NCI-H1105 (cell line): ENCODE data around the gene PHETA1.
"Not testable (repeated sequence)": the region's sequence is repeated elsewhere in the genome, so short reads cannot be mapped to it uniquely, and the experiment has no call there.

Experiments
- DNase-seq: peaks from one replicate; lab custom pipeline; 2025; lab: John Stamatoyannopoulos, UW

PHETA1 gene

DNA sequence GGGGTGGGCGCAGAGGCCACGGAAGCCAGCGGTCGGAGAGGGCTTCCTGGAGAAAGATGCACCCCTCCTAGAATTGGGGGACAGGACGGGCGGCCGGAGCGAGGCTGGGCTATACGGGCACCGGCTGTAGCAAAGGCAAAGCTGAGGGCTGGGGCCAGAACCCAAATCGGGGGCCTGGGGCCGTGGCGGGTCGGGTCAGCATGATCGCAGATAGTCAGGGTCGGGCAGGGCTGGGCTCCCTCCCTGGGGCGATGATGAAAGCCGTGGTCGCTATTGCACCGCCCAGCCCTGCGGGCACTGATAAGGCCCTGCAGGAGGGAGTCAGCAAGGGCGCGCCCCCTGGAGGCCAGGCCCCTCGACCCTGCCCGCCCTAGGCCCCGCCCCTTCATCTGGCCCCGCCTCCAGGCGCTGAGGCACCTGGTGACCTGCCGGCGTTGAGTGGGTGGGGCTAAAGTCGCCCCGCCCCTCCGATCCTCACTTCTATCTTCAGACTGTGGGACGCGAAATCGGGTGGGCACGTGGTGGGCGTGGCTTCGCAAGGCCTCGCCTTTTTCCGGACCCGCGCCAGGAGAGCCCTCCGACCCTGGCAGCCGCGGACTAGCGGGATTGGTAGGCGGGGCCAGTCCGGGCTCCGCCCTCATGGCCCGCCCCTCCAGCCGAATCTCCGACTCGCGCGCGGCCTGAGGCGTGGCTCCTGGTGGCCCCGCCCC lies 36.4 kb upstream of the PHETA1 start:
- peak; percentile 85 for DNase-seq

- no peak for DNase-seq
Observed at GRCh38 chr12:111404362-111405148, 35.7 kb upstream of the PHETA1 start.

DNA sequence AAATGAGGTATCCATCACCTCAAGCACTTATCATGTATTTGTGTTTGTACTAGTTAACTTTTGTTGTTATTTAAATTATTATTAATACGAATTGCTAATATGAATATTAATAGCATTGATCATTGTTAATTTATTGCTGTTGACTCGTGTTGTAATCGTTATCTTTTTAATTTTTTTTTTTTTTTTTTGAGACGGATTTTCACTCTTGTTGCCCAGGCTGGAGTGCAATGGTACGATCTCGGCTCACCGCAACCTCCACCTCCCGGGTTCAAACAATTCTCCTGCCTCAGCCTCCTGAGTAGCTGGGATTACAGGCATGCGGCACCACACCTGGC lies 33.6 kb upstream of the PHETA1 start:
- not testable (repeated sequence) for DNase-seq

DNA sequence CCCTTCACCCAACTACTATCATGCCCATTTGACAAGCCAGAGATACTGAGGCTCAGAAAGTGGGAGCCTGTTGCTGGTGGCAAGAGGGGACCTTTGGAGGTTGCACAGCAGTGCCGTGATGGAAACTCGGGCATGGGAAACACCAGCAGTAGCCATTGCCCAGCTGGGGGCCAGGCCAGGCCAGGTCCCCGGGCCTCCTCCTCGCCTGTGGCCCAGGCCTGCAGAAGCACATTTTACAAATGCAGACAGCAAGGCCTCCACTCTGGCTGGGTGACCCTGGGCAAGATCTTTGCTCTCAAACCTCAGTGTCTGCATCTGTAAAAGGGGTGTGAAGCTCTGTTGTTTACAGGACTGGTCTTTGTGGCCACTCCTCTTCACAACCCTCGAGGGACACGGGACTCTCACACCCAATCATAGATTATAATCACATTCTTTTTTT lies 32.3 kb upstream of the PHETA1 start:
- DNase-seq, result no peak

GRCh38 chr12:111399741-111400404 lies 31.0 kb upstream of the PHETA1 start:
- not testable (repeated sequence) for DNase-seq

DNA sequence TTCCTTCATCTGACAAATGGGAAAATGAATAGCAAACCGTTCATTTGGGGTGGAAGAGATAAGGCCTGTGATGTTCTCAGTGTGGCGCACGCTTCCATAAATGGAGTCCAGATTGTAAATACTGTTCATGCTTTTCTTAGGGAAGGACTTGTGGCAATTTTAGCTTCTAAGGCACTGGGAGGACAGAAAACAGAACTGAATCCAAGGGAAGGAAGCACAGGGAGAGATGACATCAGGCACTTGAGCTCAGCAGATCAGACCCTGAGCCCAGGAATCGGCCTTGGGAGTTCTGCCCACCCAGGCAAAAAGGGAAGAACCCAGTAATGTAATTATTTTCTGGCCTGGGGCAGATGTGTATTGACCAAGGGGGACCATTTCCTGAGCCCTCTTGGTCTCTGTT lies 29.6 kb upstream of the PHETA1 start:
- DNase-seq, result no peak

DNA sequence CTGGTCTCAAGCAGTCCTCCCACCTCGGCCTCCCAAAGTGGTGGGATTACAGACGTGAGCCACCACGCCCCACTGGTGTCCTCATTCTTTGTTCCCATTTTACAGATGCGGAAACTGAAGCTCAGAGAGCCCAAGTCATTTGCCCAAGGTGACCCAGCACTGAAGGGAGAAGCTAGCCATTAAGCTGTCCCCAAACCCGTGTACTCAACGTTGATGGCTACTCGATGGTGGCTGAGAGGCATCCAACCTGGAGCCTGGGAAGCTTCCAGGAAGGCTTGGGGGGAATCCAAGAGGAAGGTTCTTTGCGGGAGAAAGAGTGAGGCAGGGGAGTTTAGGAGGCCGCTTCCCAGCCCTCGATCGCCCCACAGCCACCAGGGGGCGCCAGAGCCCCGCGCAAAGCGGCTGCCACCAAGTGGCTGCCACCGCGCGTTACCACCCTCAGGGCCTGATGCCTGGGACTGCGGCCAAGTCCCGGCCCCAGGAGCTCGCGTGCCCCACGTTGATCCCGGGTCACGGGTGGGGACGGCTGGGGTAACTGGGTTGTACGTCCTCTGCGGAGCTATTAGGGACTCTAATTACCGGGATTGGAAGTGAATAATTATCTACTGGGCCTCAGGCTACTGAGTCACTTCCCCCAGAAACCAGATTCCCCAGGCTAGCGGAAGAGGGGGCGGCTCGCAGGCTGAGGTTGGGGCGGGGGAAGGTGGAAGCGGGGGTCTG lies 28.0 kb upstream of the PHETA1 start:
- peak; percentile 77 for DNase-seq

GRCh38 chr12:111396271-111396670 lies 27.4 kb upstream of the PHETA1 start:
- not testable (repeated sequence) for DNase-seq

- DNase-seq, result no peak
Observed at GRCh38 chr12:111395336-111396187, 26.7 kb upstream of the PHETA1 start.

GRCh38 chr12:111394480-111394879 lies 25.6 kb upstream of the PHETA1 start:
- DNase-seq, result no peak

GRCh38 chr12:111393700-111394300 lies 24.9 kb upstream of the PHETA1 start:
- DNase-seq, result no peak

- DNase-seq, result no peak
Observed at GRCh38 chr12:111390910-111391309, 22.0 kb upstream of the PHETA1 start.

- no peak for DNase-seq
Observed at GRCh38 chr12:111389635-111390034, 20.7 kb upstream of the PHETA1 start.

DNA sequence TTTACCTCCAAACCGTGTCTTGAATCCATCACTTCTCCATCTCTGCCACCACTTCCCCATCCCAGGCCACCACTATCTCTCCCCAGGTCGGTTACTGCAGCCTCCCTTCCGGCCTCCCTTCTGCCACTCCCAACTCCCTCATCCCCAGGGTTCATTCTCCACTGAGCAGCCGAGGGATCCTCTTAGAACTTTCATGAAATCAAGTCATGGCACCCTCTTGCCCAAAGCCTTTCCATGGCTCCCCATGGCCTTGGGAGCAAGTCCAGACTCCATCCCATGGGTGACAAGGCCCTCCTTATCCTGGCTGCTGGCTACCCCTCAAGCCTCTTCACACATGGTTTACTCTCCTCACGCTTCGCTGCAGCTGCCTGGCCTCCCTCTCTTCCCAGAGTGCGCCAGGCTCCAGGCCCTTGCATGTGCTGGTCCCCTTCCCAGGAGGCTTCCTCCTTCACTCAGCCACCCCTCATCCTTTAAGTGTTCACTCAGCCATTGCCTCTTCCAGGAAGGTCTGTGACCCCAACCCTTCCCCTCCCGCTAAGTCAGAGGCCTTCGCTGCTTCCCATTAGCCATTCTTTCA lies 18.9 kb upstream of the PHETA1 start:
- no peak for DNase-seq

DNA sequence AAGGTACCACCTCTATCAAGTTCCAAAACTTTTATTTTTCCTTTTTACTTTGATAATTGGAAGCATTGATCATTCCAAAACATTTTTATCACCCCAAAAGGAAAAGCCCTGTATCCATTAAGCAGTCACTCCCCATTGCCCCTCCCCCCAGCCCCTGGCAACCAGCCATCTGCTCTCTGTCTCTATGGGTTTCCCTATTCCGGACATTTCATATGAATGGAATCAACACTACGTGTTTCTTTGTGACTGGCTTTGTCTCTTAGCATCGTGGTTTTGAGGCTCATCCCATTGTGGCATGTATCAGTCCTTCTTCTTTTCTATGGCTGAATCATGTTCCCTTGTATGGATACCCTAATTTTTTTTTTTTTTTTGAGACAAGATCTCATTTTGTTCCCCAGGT lies 18.0 kb upstream of the PHETA1 start:
- no peak for DNase-seq

GRCh38 chr12:111384596-111384995 lies 15.7 kb upstream of the PHETA1 start:
- DNase-seq, result no peak

GRCh38 chr12:111379942-111380554 lies 11.2 kb upstream of the PHETA1 start:
- no peak for DNase-seq

DNA sequence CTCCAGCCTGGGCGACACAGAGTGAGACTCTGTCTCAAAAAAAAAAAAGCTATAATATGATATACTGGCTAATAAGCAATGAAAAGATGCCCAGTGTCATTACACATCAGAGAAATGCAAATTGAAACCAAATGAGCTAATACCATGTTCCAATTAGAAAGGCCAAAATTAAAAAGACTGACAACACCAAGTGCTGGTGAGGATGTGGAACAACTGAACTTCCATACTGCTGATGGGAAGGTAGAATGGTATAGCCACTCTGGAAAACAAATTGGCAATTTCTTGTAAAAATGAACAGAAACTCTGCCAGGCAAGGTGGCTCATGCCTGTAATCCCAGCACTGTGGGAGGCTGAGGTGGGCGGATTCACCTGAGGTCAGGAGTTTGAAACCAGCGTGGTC lies 8.5 kb upstream of the PHETA1 start:
- no peak for DNase-seq

- DNase-seq, result not testable (repeated sequence)
Observed at GRCh38 chr12:111373231-111373630, 4.3 kb upstream of the PHETA1 start.
